ENCODE measurements around the gene DYRK4. TPM values are rescaled to one million over a fixed set of nuclear protein-coding genes. Genes with fewer than 3 reads are reported as not detected.

Gene DYRK4
- total RNA-seq, 1 donor from 2014 or later: 44.1 TPM

DNA sequence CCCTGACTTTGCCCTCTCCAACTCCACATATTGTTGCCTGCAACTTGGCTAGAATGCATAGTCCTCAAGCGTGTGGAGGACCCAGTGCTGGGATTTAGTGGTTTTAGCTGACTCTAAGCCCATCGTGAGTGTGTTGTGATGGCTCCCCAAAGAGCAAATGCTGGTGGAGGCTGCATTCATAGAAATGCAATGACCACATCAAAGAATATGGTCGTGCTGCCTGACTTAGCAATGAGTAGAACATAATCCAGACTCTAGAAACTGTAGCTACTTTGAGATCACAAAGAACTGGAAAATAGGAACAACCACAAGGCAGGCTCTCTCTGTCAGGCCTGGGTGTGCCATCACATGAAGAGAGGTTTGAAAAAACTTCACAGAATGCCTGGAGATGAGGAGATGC is 1.3 kb downstream of the DYRK4 start:
- DNase-seq (ENCODE audit: extremely low read depth, low read depth, low spot score): no peak

DNA sequence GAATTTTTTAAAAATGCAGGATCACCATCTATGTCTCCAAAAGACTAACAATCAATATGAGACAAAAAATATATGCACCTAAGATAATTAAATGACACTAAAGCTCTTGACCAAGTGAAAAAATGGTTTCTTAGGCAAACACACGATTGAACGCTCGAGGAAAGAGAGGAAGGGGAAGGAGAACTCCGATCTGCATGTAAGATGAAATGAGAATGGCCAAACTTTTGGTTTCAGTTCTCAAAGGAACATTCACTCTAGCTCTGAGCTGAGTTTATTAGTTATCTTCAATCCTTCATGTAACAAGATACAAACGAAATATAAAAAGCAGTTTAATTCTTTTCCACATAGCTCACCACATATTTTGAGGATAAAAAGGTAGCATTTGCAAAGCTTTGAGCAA is 2.8 kb downstream of the DYRK4 start:
- no peak for DNase-seq (ENCODE audit: extremely low read depth, low read depth, low spot score)

DNA sequence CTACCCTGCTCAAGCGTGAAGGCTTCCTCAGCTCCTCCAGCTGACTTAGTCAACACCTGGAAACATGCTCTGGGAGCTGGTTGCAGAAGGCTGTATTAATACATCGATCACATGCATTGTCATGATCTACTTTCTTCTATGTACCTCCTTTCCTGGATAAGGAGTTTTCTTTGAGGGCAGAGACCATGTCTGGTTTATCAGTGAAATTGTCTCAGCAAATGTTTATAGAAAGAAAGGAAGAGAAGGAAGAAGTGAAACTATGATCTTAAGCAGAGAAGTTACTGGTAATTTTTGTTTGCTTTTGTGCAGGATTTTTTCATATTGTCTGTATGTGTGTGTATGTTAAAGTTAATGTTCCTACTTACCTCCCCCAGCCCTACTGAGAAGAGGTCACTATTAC is 4.5 kb downstream of the DYRK4 start:
- DNase-seq (ENCODE audit: extremely low read depth, low read depth, low spot score): no peak

DNA sequence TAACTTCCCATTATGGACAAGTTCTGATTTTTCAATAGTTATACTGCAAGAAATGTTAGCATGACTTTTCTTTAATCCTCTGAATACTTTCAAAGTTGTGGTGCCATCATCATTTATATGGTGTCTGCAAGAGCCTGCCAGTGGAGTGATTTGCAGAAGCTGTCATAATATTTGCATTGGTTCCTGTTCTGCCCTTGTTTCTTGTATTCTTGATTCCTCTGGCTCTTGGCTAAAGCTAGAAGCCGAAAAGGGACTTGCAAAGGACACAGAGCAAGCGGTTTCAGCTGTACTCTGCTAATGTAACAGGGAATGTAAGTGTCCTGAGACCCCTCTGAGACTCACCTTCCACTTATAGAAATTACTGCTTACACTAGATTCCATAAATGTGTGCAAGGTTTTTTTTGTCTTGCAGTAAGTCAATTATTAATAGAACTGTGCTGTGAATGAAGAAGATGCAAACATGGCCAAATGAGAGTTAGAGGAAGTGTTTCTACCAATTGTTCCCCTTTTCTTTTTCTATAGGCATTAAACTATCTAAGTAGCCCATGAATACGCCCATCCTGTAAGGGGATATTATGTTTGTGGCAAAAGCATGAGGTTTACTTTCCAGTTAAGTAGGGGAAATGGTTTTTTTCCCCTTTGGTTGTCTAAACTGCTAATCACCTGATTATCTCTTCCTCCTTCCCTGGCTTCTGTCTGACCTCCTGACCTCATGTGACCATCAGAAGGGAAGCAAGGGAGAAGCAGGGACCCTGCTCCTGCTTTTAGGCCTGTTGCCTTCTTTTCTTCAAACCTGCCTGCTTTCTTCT is 5.3 kb downstream of the DYRK4 start:
- no peak for DNase-seq (ENCODE audit: extremely low read depth, low read depth, low spot score)

DNA sequence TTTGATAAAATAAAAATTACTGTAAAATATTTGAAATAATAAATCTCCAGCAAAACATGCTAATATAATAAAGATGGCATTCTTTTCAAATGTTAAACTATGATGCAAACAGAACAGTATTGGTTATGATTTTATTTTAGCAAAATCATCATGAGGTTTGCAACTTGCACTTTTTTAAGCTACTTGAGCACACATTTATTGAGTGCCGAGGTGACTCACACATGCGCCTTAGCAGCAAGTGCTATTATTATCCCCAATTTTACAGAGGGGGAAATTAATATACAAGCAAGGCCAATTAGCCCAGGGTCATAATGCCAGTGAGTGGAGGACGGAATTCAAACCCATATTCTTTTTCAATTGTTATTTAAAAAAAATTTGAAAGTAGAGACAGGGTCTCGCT is 7.3 kb downstream of the DYRK4 start:
- no peak for DNase-seq (ENCODE audit: extremely low read depth, low read depth, low spot score)

DNA sequence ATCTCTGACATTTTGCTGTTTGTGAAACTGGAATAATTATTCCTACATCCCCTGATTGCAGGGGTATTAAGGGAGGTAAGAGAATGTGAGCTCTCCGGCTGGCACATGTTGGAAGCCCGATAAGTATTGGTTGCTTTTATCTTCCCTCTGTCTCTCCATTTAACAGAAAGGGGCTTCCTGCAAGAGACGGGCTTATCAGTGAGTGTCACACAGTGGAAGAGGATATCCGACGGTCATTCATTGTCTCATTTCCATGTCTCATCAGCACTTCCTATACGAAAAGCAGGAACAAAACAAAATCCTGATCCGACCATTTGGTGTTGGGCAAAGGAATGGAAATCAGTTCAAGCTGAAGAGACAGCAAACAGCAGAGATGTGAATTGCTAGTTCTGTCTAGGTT is 10.7 kb downstream of the DYRK4 start:
- DNase-seq (ENCODE audit: extremely low read depth, low read depth, low spot score): no peak

DNA sequence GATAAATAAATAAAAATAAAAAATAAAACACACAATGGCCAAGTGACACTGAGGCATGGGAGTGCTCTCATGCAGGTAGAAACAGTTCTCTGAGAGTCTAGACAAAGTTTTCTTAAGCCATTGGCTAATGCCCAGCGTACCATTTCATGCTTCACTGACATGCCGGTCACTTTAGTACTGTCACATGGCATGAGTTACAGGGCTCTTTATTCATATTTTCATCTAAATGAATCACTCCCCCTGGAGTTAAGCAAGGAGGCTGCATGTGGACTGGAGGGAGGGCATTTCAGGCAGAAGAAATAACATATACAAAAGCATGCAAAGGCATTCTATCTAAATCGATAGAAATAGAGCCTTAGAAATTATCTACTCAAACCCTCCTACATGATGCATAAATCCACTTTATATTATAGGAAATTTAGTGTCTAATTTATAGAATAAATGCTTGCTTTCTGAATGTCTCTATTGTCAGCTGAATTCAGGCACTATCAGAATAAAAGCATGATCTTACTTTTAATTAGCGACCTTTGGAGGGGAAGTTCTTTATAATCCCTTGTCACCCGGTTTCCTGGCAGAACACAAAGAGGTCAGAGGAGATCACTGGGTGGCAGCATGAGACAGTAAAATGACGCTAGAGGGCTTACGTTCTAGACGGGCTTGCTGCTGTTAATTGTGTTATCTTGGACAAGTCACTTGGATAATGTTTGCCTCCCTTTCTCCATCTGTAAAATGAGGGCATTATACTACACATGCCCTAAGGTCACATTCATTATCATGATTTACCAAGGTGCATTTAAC is 17.5 kb downstream of the DYRK4 start:
- DNase-seq (ENCODE audit: extremely low read depth, low read depth, low spot score): no peak

DNA sequence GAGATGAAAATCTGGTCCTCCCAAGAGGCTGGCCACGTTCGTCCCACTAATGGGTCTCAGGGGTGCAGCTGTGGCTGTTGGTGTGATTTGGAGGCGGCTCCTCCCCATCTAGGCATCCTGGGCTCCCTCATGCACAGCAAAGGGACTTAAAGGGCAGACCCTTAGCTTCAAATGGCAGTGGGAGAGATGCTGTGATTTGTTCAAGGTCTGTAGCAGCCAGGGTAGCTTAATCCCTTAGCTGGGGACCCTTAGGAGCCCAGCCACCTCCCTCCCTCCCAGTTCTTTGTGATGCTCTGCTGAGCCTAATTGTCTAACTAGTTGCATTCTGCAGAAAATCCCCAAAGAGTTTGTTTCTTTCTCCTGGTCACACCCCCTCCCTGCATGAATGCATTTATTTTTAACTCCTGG is 18.3 kb downstream of the DYRK4 start:
- no peak for DNase-seq (ENCODE audit: extremely low read depth, low read depth, low spot score)

DNA sequence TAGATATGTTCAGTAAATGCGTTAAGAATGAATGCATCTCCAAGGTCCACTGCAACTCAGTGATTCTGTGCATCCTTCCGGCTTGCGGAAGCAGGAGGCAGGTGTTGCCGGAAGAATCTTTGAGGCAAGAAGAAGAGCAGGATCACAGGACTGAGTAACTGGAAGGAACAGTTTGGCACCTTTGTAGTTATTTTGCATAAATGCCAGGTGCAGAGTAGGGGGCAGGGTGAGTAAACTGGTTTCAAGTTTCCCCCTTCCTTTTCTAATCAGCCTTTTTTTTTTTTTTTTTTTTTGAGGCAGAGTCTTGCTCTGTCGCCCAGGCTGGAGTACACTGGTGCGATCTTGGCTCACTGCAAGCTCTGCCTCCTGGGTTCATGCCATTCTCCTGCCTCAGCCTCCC is 22.3 kb downstream of the DYRK4 start:
- no peak for DNase-seq (ENCODE audit: extremely low read depth, low read depth, low spot score)

DNA sequence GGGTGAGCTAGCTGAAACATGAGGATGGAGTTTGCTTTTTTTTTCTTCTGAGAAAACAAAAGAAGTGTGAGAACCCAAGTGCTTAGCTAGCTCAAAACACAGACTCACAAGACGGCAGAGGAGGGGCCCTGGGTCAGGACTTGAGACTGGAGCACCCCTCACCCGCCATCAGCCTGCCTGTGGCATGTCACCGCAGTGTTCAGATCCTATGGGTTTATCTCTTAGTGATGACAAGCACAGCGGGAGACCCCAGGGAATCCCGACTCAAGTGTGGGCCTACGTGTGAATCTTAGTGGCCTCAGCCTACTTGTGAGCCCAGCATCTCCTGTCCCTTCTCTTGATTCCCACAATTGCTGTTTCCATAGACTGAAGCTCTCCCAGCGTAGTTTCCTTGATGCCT is 22.9 kb downstream of the DYRK4 start:
- DNase-seq (ENCODE audit: extremely low read depth, low read depth, low spot score): no peak

DNA sequence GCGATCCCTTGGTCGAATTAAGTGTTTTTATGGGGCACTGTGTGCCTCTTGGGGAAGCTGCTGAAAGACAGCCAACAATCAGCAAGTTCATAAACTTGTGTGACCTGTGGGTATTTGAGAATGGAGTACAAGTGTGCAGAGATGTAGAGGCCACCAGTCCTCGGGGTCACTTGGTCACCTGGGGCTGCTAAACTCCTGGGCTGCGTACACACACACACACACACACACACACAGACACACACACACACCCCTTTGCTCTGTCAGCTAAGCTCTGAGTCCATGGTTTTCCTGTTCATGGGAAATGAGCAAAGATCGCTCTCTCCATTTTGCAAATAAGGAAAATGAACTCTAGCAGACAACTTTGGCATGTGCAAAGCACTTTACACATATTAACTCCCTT is 24.5 kb downstream of the DYRK4 start:
- no peak for DNase-seq (ENCODE audit: extremely low read depth, low read depth, low spot score)

DNA sequence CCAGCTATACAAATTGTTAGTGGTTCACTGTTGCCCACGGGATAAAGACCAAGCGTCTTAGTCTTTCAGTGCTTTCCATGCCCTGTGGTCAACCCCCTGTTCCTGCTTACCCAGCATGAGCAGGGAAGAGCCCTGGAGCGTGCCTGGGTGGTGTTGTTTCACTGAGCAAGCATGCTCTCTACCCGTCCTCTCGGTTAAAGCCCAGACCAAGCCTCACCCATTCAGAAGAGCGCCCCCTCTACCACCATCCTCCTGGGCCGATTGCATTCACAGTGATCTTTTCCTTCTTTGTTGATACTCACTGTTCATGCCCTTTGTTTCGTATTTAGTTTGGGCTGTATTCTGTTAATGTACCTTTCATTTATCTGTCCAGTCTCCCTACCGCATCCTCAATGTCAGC is 25.1 kb downstream of the DYRK4 start:
- no peak for DNase-seq (ENCODE audit: extremely low read depth, low read depth, low spot score)

DNA sequence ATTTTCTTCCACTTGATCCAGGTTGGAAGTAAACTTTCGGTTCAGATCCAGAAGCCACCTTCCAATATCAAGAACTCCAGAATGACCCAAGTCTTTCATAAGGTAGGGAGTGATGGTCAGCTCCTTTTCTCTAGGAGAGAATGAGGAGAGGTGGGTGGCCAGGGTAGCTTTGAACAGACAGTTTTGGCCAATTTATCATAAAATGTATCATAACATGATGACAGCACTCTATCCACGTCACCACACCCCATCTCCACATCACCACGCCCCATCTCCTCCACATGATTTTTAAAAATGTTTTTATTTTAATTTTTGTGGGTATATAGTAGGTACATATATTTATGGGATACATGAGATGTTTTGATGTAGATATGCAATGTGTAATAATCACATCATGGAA is 26.9 kb downstream of the DYRK4 start:
- DNase-seq (ENCODE audit: extremely low read depth, low read depth, low spot score): no peak

DNA sequence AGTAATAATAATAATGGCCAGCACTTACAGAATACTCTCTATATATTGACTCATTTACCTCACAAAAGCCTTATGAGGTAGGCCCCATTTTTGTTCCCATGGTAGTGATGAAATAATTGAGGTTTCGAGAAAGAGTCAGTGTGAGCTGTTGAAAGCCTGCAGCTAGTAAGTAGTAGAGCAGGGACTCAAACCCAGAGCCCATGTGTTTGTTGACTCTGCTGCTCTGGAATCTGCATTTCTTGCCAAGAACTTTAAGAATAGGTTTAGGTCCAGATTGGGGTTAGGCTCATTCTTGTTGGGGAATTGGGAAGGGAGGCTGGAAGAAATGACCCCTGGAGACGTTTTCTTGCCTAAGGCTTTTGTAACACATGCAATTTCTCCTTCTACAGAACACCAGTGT is 27.9 kb downstream of the DYRK4 start:
- DNase-seq (ENCODE audit: extremely low read depth, low read depth, low spot score): no peak

DNA sequence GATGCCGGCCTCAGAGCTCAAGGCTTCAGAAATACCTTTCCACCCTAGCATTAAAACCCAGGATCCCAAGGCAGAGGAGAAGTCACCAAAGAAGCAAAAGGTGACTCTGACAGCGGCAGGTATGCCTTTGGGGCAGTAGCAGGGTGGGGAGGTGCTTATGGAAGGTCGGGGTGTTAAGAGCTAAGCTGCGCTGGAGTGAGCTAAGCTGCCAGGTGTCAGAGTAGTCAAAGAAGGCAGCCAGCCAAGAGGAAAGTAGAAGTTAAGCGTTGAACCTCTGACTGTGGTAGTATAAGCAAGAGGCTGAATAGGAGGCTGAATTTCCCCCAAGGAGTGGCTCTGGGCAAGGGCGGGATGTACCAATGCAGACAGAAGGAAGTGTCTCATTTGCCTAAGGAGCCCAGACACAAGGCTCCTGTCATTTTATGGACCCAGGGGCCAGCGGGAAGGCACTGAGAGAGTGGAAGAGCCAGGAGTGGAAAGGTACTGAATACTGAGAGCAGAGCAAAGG is 29.2 kb downstream of the DYRK4 start:
- no peak for DNase-seq (ENCODE audit: extremely low read depth, low read depth, low spot score)

DNA sequence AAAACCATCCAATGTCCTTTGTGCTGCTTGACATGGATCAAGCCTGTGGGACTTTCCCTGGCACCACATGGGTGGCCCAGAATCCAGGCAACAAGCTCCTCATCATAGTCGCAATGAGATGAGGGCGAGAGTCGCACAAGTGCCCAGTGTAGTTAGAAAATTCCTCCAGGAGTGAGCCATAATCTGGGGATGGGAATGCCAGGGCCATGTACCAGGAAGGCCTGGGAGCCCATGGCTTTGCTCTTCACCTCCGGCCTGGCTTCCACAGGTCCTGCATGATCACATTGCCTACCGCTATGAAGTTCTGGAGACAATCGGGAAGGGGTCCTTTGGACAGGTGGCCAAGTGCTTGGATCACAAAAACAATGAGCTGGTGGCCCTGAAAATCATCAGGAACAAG is 33.9 kb downstream of the DYRK4 start:
- no peak for DNase-seq (ENCODE audit: extremely low read depth, low read depth, low spot score)

DNA sequence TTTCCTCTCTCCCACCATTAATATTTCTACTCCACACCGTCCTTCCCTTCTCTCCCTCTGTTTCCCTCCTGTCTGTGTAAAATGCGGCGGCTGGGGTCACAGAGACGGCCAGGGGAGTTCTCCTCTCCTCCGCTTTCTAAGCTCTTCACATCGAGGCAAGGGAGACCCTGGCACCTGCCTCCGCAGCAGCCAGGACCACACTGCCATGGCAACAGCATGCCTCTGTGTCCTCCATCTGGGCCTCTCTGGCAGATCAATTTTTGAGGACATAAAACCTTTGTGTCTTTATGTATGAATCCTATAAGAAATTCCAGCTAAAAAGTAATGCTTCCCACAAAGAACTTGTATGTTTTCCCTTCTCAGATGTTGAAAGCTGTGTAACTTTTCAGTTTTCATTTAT is 41.4 kb downstream of the DYRK4 start:
- DNase-seq (ENCODE audit: extremely low read depth, low read depth, low spot score): no peak

DNA sequence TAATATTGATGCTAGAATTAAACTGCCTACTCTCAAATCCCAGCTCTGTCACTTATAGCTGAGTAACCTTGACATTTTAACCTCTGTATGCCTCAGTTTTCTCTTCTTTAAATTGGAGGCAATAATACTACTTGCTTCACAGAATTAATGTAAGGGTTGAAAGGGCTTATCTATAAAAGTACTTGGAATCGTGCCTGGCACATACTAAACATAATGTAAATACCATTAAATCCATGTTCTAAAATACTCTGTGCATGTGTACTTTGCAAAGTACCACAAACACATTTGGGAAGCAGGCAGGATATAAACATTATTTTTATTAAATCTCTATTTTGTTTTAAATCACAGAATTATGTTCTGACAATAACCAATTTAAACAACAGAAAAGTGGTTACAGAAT is 41.9 kb downstream of the DYRK4 start:
- DNase-seq (ENCODE audit: extremely low read depth, low read depth, low spot score): no peak

DNA sequence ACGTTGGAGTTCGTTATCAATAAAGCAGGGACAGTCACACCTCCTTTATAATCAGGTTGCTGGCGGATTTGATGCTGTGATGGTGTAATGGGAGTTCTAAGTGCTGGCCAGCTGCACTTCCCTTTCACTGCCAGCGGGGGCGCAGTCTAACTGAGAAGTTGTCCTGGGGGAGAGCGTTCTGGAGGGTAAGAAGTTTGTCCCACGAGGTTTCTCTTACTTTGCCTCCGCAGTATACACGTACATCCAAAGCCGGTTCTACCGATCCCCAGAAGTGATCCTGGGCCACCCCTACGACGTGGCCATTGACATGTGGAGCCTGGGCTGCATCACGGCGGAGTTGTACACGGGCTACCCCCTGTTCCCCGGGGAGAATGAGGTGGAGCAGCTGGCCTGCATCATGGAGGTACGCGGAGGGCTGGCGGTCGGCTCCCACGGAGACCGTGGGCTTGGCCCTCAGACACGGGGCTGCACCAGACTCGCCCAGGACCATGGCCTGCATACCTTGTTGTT is 42.7 kb downstream of the DYRK4 start:
- peak; percentile 69 for DNase-seq (ENCODE audit: extremely low read depth, low read depth, low spot score)

DNA sequence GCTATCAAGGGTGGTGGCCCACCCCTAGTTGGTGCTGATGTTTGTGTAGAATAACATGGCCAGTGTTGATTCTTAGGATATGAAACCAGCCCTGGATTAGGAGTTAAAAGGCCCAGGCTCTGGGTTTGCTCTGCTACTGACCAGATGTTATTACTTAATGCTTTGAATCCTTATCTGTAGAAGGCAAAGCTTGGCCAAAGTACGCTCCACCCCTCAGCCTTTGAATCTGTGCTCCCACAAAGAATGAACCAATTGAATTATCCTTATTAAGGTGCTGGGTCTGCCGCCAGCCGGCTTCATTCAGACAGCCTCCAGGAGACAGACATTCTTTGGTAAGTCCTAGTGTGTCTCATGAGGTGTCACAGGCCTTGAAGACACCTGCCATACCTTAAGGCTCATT is 45.0 kb downstream of the DYRK4 start:
- no peak for DNase-seq (ENCODE audit: extremely low read depth, low read depth, low spot score)

DNA sequence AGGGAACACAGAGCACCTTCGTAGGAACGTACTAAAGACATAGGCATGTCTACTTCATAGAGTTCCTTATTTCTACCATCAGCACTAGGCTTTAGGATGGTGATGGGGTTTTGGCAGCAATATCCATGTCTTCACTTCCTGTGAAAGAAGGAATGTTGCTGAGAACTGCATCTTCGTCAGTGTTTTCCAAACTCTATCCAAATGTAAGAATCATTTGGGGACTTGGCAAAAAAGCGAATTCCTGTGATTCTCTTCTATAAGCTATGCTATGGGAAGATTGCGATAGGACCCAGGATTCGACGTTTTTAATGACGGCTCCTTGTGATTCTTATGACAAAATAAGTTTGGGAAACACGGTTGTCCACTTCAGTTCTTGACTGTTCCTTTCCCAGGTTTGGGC is 47.1 kb downstream of the DYRK4 start:
- DNase-seq (ENCODE audit: extremely low read depth, low read depth, low spot score): no peak

DNA sequence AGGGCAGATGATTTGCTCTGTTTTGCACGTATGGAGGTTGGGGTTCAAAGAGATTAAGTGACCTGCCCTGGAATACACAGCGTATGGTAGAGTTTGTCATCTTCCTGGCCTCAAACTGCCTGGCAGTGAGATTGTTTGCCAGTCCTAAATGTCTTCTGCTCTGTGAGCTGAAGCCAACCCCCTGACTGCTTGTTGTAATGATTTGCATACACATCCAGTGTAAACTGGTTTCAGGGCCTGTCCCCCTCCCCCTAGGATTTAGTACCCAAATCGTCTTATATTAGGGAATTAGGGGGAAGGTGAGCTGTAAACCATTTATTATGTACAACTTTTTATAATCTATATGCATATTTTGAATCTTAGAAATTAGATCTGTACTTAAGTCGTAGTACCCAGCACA is 48.5 kb downstream of the DYRK4 start:
- no peak for DNase-seq (ENCODE audit: extremely low read depth, low read depth, low spot score)

All from glomerular endothelial cell (primary cell).